Transverse colon (tissue), 4 donors: ENCODE measurements around the gene PPM1K. TPM values are rescaled to one million over a fixed set of nuclear protein-coding genes. Genes with fewer than 3 reads are reported as not detected.

Experiments used
- DNase-seq: peaks from one replicate; pipeline ENCODE4 v3.0.0-alpha.2; 2019
- H3K27ac ChIP-seq, 4 donors: fragments of 200-600 bp; sonication (generic); 2 replicates each; pipeline ENCODE4 v1.5.1; 2016 to 2018; ENCODE audit warnings: inconsistent platforms in 4 of 4
- H3K27me3 ChIP-seq: fragments of 200-600 bp; sonication (generic); 2 replicates; pipeline ENCODE4 v1.5.1; 2017; ENCODE audit warnings: inconsistent platforms
- H3K36me3 ChIP-seq, 4 donors: fragments of 200-600 bp; sonication (generic); 2 replicates each; pipeline ENCODE4 v1.5.1; 2017 to 2019; ENCODE audit warnings: inconsistent platforms in 4 of 4
- H3K4me1 ChIP-seq, 4 donors: fragments of 200-600 bp; sonication (generic); 2 replicates each; pipeline ENCODE4 v1.5.1; 2017 to 2020; ENCODE audit warnings: inconsistent platforms in 4 of 4
- H3K4me3 ChIP-seq, 4 donors: fragments of 200-600 bp; sonication (generic); 1 replicate in 1 of 4; 2 replicates in 3 of 4; pipeline versions ENCODE4 v1.5.1 to v1.6.1; 2017 to 2019; ENCODE audit warnings: inconsistent platforms in 4 of 4
- H3K9me3 ChIP-seq, 2 donors: fragments of 200-600 bp; sonication (generic); 2 replicates each; pipeline ENCODE4 v1.5.1; 2017 to 2019; ENCODE audit warnings: inconsistent platforms in 2 of 2
- CTCF ChIP-seq, 5 experiments: fragments of 200-600 bp in 3 of 5; fragments of 450-650 bp in 2 of 5; sonication (generic) in 3 of 5; IDR thresholded peaks; 1 replicate in 2 of 5; 2 replicates in 3 of 5; pipeline ENCODE4 v1.5.1; 2016 to 2017; ENCODE audit warnings: antibody characterized with exemption in 5 of 5, inconsistent platforms in 3 of 5, mild to moderate bottlenecking in 2 of 5, moderate library complexity in 1 of 5
- EP300 ChIP-seq: sonication (generic); formaldehyde crosslinking; IDR thresholded peaks from one replicate; pipeline ENCODE4 v1.6.1; 2017; ENCODE audit warnings: antibody characterized with exemption, low read depth
- POLR2A ChIP-seq: fragments of 450-650 bp; IDR thresholded peaks from one replicate; pipeline ENCODE4 v1.6.1; 2016; ENCODE audit warnings: antibody characterized with exemption, mild to moderate bottlenecking, moderate library complexity
- POLR2AphosphoS5 ChIP-seq, 3 donors: sonication (generic); formaldehyde crosslinking; IDR thresholded peaks; one replicate each; pipeline ENCODE4 v1.6.1; 2016; ENCODE audit warnings: antibody characterized with exemption in 3 of 3
- WGBS, 2 donors: methylation state at CpG; one replicate each; pipeline ENCODE4 v1.1.5; 2018; ENCODE audit warnings: low coverage in 1 of 2; 5-methylcytosine and 5-hydroxymethylcytosine counted together
- in situ Hi-C, 4 donors: fragments of 200-750 bp; cut with MboI; loops; one replicate each; pipeline versions ENCODE4 v1.15.0 to v1.15.1; 2017; ENCODE audit warnings: low sequenced_read_pairs in 3 of 4, low pct_ligation_motif_present in 1 of 4, low pct_unique_long_range_greater_than_20kb in 1 of 4
- intact Hi-C: fragments of 100-400 bp; cut with DNase I; formaldehyde crosslinking; loops from one replicate; pipeline ENCODE4 v1.15.1; 2023; ENCODE audit warnings: low total_unique reads
- total RNA-seq, 4 donors: library from RNA; depleted of rRNA; stranded (reverse); fragments of >200 nt; gene quantifications; one replicate each; pipeline ENCODE4 v1.1.0, GENCODE V29; 2016

PPM1K gene
- total RNA-seq, 4 donors from 2014 or later = 7.6 to 14.8 (median 9.0) TPM

- Histone ChIP-seq H3K4me1 (no peaks in the 10 kb centered on the region), H3K27ac (no peak overlapping the region), H3K27me3 (no peaks in the 10 kb centered on the region), H3K36me3 (no peaks in the 10 kb centered on the region), H3K9me3 (peaks cover 0 to 3% of the 10 kb centered on the region in 2 donors), H3K4me3 (no peak overlapping the region)
- WGBS, 2 donors = 62 to 73% methylated on average over 1 of the region's 1 CpG
- intact Hi-C loops (no loop called here), in situ Hi-C loops (no loop called here)
- TF ChIP-seq POLR2A (no peak), POLR2AphosphoS5 (IDR thresholded peaks at IDR 0.05) (no peak), CTCF (IDR thresholded peaks at IDR 0.05) (no peak), EP300 (no peak)
- DNase-seq = no peak
These were observed 24.2 kb upstream of the PPM1K start for GRCh38 chr4:88308587-88308986.

GRCh38 chr4:88297725-88298454 is 13.5 kb upstream of the PPM1K start:
- no peak overlapping the region for H3K4me3 ChIP-seq
- 70 to 72% methylated on average over 5 to 6 of the region's 6 CpGs for WGBS, 2 donors
- DNase-seq = no peak
- TF ChIP-seq POLR2A = no peak
- no peak for TF ChIP-seq EP300
- TF ChIP-seq POLR2AphosphoS5 (IDR thresholded peaks at IDR 0.05) = no peak
- no peak for TF ChIP-seq CTCF (IDR thresholded peaks at IDR 0.05)
- in situ Hi-C loops = no loop called here
- no peaks in the 10 kb centered on the region for H3K4me1 ChIP-seq
- intact Hi-C loops = loop anchor here (10.0 kb wide), 1 partner anchor 87 kb away; no protein-coding TSS in a partner anchor
- H3K27me3 ChIP-seq = no peaks in the 10 kb centered on the region
- H3K36me3 ChIP-seq = no peaks in the 10 kb centered on the region
- no peaks in the 10 kb centered on the region for H3K9me3 ChIP-seq
- H3K27ac ChIP-seq = no peak overlapping the region

- no peaks in the 10 kb centered on the region for H3K4me1 ChIP-seq
- no peaks in the 10 kb centered on the region for H3K27me3 ChIP-seq
- TF ChIP-seq POLR2A (no peak), CTCF (IDR thresholded peaks at IDR 0.05) (no peak), POLR2AphosphoS5 (IDR thresholded peaks at IDR 0.05) (no peak), EP300 (no peak)
- intact Hi-C loops = loop anchor here (10.0 kb wide), 1 partner anchor 88 kb away; no protein-coding TSS in a partner anchor
- no peak overlapping the region for H3K27ac ChIP-seq
- WGBS, 2 donors = 100% methylated on average over 1 of the region's 1 CpG
- no peaks in the 10 kb centered on the region for H3K9me3 ChIP-seq
- H3K36me3 ChIP-seq = no peaks in the 10 kb centered on the region
- no peak for DNase-seq
- H3K4me3 ChIP-seq = no peak overlapping the region
- in situ Hi-C loops = no loop called here
These were observed 12.8 kb upstream of the PPM1K start for GRCh38 chr4:88297212-88297516.

GRCh38 chr4:88296413-88297211 is 12.3 kb upstream of the PPM1K start:
- in situ Hi-C loops = no loop called here
- intact Hi-C loops = loop anchor here (10.0 kb wide), 1 partner anchor 88 kb away; no protein-coding TSS in a partner anchor
- H3K27me3 ChIP-seq = no peaks in the 10 kb centered on the region

More at GRCh38 chr4:88296413-88297211, 12.3 kb upstream of the PPM1K start:
- no peaks in the 10 kb centered on the region for H3K36me3 ChIP-seq
- TF ChIP-seq EP300 (no peak), POLR2AphosphoS5 (IDR thresholded peaks at IDR 0.05) (no peak), CTCF (IDR thresholded peaks at IDR 0.05) (no peak), POLR2A (no peak)
- 93 to 100% methylated on average over 1 to 5 of the region's 5 CpGs for WGBS, 2 donors
- no peaks in the 10 kb centered on the region for H3K9me3 ChIP-seq
- H3K4me3 ChIP-seq = no peak overlapping the region
- no peaks in the 10 kb centered on the region for H3K4me1 ChIP-seq
- DNase-seq = no peak
- H3K27ac ChIP-seq = no peak overlapping the region
